GM23338 (cell line): ENCODE measurements around the gene SFSWAP. TPM values are rescaled to one million over a fixed set of nuclear protein-coding genes. Genes with fewer than 3 reads are reported as not detected.
A peak's percentile ranks its signal among the peaks of the same experiment; 100 is the strongest.

Experiments
- ATAC-seq: fragments of 200-7000 bp; cut with Tn5 transposase; 3 replicates; pipeline ENCODE4 v1.9.1; 2020
- DNase-seq: peaks from one replicate; pipeline ENCODE4 v3.0.0-alpha.2; 2015; ENCODE audit warnings: low spot score
- H2AFZ ChIP-seq: fragments of 200-600 bp; sonication (generic); 2 replicates; pipeline ENCODE4 v1.8.0; 2016; ENCODE audit warnings: antibody characterized with exemption, mild to moderate bottlenecking, moderate library complexity
- H3F3A ChIP-seq: fragments of 200-600 bp; sonication (generic); replicated peaks from 2 replicates; pipeline ENCODE4 v1.8.0; 2017; ENCODE audit warnings: antibody characterized with exemption, mixed run types, low read depth
- H3K27ac ChIP-seq: fragments of 200-600 bp; sonication (generic); 2 replicates; pipeline ENCODE4 v1.6.1; 2016; ENCODE audit warnings: low read depth
- H3K27me3 ChIP-seq: fragments of 200-600 bp; sonication (generic); 2 replicates; pipeline ENCODE4 v1.8.0; 2016; ENCODE audit warnings: mild to moderate bottlenecking, mixed run types, moderate library complexity; ENCODE audit not compliant: insufficient read depth
- H3K36me3 ChIP-seq: fragments of 200-600 bp; sonication (generic); 2 replicates; pipeline ENCODE4 v1.8.0; 2016; ENCODE audit warnings: mild to moderate bottlenecking; ENCODE audit not compliant: insufficient read depth
- H3K4me1 ChIP-seq: fragments of 200-600 bp; sonication (generic); 2 replicates; pipeline ENCODE4 v1.8.0; 2016; ENCODE audit warnings: mild to moderate bottlenecking, moderate library complexity; ENCODE audit not compliant: insufficient read depth
- H3K4me2 ChIP-seq: fragments of 200-600 bp; sonication (generic); 2 replicates; pipeline ENCODE4 v1.7.1; 2017; ENCODE audit warnings: mixed run types
- H3K4me3 ChIP-seq: fragments of 200-600 bp; sonication (generic); 2 replicates; pipeline ENCODE4 v1.6.1; 2016; ENCODE audit warnings: mixed run types
- H3K79me2 ChIP-seq: fragments of 200-600 bp; sonication (generic); replicated peaks from 2 replicates; pipeline ENCODE4 v1.8.0; 2017; ENCODE audit warnings: mild to moderate bottlenecking; ENCODE audit not compliant: insufficient read depth
- H3K9me2 ChIP-seq: fragments of 200-600 bp; sonication (generic); 2 replicates; pipeline ENCODE4 v1.8.0; 2017; ENCODE audit not compliant: insufficient read depth
- H4K20me1 ChIP-seq: fragments of 200-600 bp; sonication (generic); replicated peaks from 2 replicates; pipeline ENCODE4 v1.8.0; 2017; ENCODE audit warnings: mild to moderate bottlenecking; ENCODE audit not compliant: insufficient read depth
- H3K27ac Mint-ChIP-seq: 2 replicates; pipeline ENCODE4 v1.8.0; 2020; ENCODE audit warnings: inconsistent platforms, mild to moderate bottlenecking, moderate library complexity, mixed read lengths
- H3K27me3 Mint-ChIP-seq: 3 replicates; pipeline ENCODE4 v1.8.0; 2022; ENCODE audit warnings: low read depth, mild to moderate bottlenecking, moderate library complexity, mixed read lengths, inconsistent platforms; ENCODE audit not compliant: insufficient read depth, poor library complexity
- H3K36me3 Mint-ChIP-seq: 3 replicates; pipeline ENCODE4 v1.8.0; 2021; ENCODE audit warnings: low read depth, mild to moderate bottlenecking, inconsistent platforms, moderate library complexity, mixed read lengths
- H3K4me1 Mint-ChIP-seq: 3 replicates; pipeline ENCODE4 v1.8.0; 2020; ENCODE audit warnings: mild to moderate bottlenecking, inconsistent platforms, mixed read lengths
- H3K4me3 Mint-ChIP-seq: 3 replicates; pipeline ENCODE4 v1.8.0; 2021; ENCODE audit warnings: moderate library complexity, mild to moderate bottlenecking, inconsistent platforms, mixed read lengths
- H3K9me3 Mint-ChIP-seq: 3 replicates; pipeline ENCODE4 v1.8.0; 2020; ENCODE audit warnings: moderate library complexity, mild to moderate bottlenecking, inconsistent platforms, mixed read lengths
- CTCF ChIP-seq, 2 experiments: fragments of 200-600 bp in 1 of 2; sonication (generic) in 1 of 2; conservative IDR thresholded peaks; 2 replicates each; pipeline versions ENCODE4 v1.5.1 to v1.6.1; 2016 to 2017; ENCODE audit warnings: antibody characterized with exemption in 2 of 2, low read depth in 2 of 2, mild to moderate bottlenecking in 2 of 2, moderate library complexity in 1 of 2
- EZH2 ChIP-seq: fragments of 200-600 bp; sonication (generic); IDR thresholded peaks from one replicate; pipeline ENCODE4 v1.8.0; 2017; ENCODE audit warnings: antibody characterized with exemption, mild to moderate bottlenecking, low read depth; ENCODE audit not compliant: unreplicated experiment
- EZH2phosphoT487 ChIP-seq: fragments of 200-600 bp; sonication (generic); IDR thresholded peaks from one replicate; pipeline ENCODE4 v1.8.1; 2018; ENCODE audit warnings: antibody characterized with exemption; ENCODE audit not compliant: unreplicated experiment
- REST ChIP-seq: IDR thresholded peaks from one replicate; pipeline ENCODE4 v1.6.1; 2018; ENCODE audit warnings: antibody characterized with exemption; ENCODE audit not compliant: unreplicated experiment
- ZNF462 ChIP-seq: fragments of 250-450 bp; sonication (Bioruptor Pico); IDR thresholded peaks from 2 replicates; pipeline ENCODE4 v1.5.0; 2020; ENCODE audit warnings: mild to moderate bottlenecking, moderate library complexity
- polyA plus RNA-seq: library from polyadenylated mRNA; unstranded; fragments of >200 nt; fragmentation: Nextera tagmentation; extraction: Ambion mirVana; gene quantifications from 2 replicates; pipeline ENCODE4 v1.2.1, GENCODE V29; 2016
- total RNA-seq: library from RNA; depleted of rRNA; stranded (reverse); fragments of >200 nt; shearing (Covaris generic); gene quantifications from 2 replicates; pipeline ENCODE4 v1.2.3, GENCODE V29; 2014

Gene SFSWAP
- total and polyA plus RNA-seq, 2 experiments from 2014 or later: 41.0 to 49.8 TPM

- Mint-ChIP-seq H3K27ac (no peak overlapping the region), H3K9me3 (no peaks in the 10 kb centered on the region), H3K4me3 (no peak overlapping the region), H3K27me3 (peaks cover 13% of the 10 kb centered on the region), H3K4me1 (peaks cover 8% of the 10 kb centered on the region), H3K36me3 (peaks cover 12% of the 10 kb centered on the region)
- Histone ChIP-seq H3K9me2 (no peaks in the 10 kb centered on the region), H3K27ac (no peak overlapping the region), H4K20me1 (no peaks in the 10 kb centered on the region; the same call in none of the 2 replicates), H3K79me2 (no peaks in the 10 kb centered on the region; the same call in 1 of the 2 replicates), H2AFZ (no peak overlapping the region), H3K4me3 (no peak overlapping the region), H3K4me1 (no peaks in the 10 kb centered on the region), H3K4me2 (no peak overlapping the region), H3K36me3 (no peaks in the 10 kb centered on the region), H3F3A (0 out of 2 replicates have a peak, but pooled peaks cover 3% of the 10 kb centered on the region), H3K27me3 (peaks cover 4% of the 10 kb centered on the region)
- DNase-seq: no peak
- no peak for ATAC-seq
- no peak for TF ChIP-seq EZH2
- TF ChIP-seq EZH2phosphoT487: no peak
- TF ChIP-seq CTCF (conservative IDR thresholded peaks at IDR 0.05; ENCODE audit: low read depth in 2 of 2): no peak
- no peak for TF ChIP-seq REST
Observed at GRCh38 chr12:131835616-131836171, 124.8 kb downstream of the SFSWAP start.

GRCh38 chr12:131836193-131836592 is 125.3 kb downstream of the SFSWAP start:
- no peak for ATAC-seq
- no peak overlapping the region for H3K4me3 Mint-ChIP-seq
- TF ChIP-seq CTCF (conservative IDR thresholded peaks at IDR 0.05; ENCODE audit: low read depth in 2 of 2) (peak; percentile 16 to 41; a peak in 2 of 4 replicates), ZNF462 (CRISPR knock-in tag) (no peak)

More at GRCh38 chr12:131836193-131836592, 125.3 kb downstream of the SFSWAP start:
- Mint-ChIP-seq H3K9me3 (no peaks in the 10 kb centered on the region), H3K27ac (no peak overlapping the region), H3K27me3 (peaks cover 9% of the 10 kb centered on the region), H3K36me3 (peaks cover 17% of the 10 kb centered on the region), H3K4me1 (peaks cover 8% of the 10 kb centered on the region)
- Histone ChIP-seq H2AFZ (no peak overlapping the region), H3K27me3 (no peaks in the 10 kb centered on the region), H3K4me2 (no peak overlapping the region), H3K79me2 (no peaks in the 10 kb centered on the region; the same call in 1 of the 2 replicates), H3F3A (0 out of 2 replicates have a peak, but pooled peaks cover 3% of the 10 kb centered on the region), H3K9me2 (no peaks in the 10 kb centered on the region), H3K27ac (no peak overlapping the region), H3K4me1 (no peaks in the 10 kb centered on the region), H3K4me3 (no peak overlapping the region), H3K36me3 (no peaks in the 10 kb centered on the region), H4K20me1 (no peaks in the 10 kb centered on the region; the same call in none of the 2 replicates)
- DNase-seq: no peak
